ENCODE measurements around the gene WNT16.

WNT16 gene

GRCh38 chr7:121328508-121329190 lies at the start of gene WNT16:
WNT16 (plus strand) TSS chr7:121329000; CDS start chr7:121329293, 293 bp downstream.
- peak within 1 kb of the TSS; percentile 35 to 68 (median 42) for H3K4me3 ChIP-seq (ENCODE audit: low read depth in 1 of 5, low read length in 5 of 5)
- no peaks in the 10 kb centered on the region for H3K9me3 ChIP-seq (ENCODE audit: control insufficient read depth in 5 of 5, low read length in 5 of 5)
- peaks cover 0 to 23% (median 20%) of the 10 kb centered on the region in 5 donors for H3K4me1 ChIP-seq (ENCODE audit: control insufficient read depth in 5 of 5, insufficient read depth in 5 of 5, low read length in 5 of 5)
- no peaks in the 10 kb centered on the region for H3K36me3 ChIP-seq (ENCODE audit: control insufficient read depth in 5 of 5, insufficient read depth in 5 of 5, low read length in 5 of 5)
- no peak within 1 kb of the TSS for H3K9ac ChIP-seq (ENCODE audit: low read length in 5 of 5)
- H3K27me3 ChIP-seq (ENCODE audit: control insufficient read depth in 5 of 5, insufficient read depth in 4 of 5, low read length in 5 of 5): peaks cover 21 to 41% (median 36%) of the 10 kb centered on the region in 5 donors
- H3K27ac ChIP-seq (ENCODE audit: low read depth, low read length): no peak within 1 kb of the TSS

- Histone ChIP-seq H3K9ac (ENCODE audit: low read length in 5 of 5) (no peak overlapping the region), H3K4me1 (ENCODE audit: control insufficient read depth in 5 of 5, insufficient read depth in 5 of 5, low read length in 5 of 5) (peaks cover 0 to 2% (median 0%) of the 10 kb centered on the region in 5 donors), H3K4me3 (ENCODE audit: low read depth in 1 of 5, low read length in 5 of 5) (no peak overlapping the region), H3K27me3 (ENCODE audit: control insufficient read depth in 5 of 5, insufficient read depth in 4 of 5, low read length in 5 of 5) (no peaks in the 10 kb centered on the region), H3K36me3 (ENCODE audit: control insufficient read depth in 5 of 5, insufficient read depth in 5 of 5, low read length in 5 of 5) (peaks cover 14 to 50% (median 21%) of the 10 kb centered on the region in 5 donors), H3K27ac (ENCODE audit: low read depth, low read length) (no peak overlapping the region), H3K9me3 (ENCODE audit: control insufficient read depth in 5 of 5, low read length in 5 of 5) (peaks cover 0 to 2% (median 0%) of the 10 kb centered on the region in 5 donors)
These were observed 49.7 kb upstream of the WNT16 start for GRCh38 chr7:121279060-121279620.

DNA sequence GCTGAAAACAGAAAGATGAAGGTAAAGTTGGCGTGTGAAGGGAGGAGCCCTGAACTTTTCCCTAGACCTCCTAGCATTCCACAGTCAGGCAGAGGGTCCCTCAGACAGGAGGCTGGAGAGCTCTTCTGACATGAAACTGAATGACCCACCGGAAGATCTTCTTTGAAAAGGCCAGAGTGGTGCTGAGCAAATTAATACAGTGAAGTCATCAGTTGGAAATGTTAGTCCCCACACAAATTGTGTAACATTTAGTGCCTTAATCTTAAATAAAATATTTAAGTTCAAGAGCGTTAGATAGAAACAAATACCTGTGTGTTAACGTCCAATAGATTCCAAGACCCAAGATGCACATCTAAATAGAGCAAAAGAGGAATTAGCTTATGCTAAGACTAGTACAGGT lies 49.0 kb upstream of the WNT16 start:
- Histone ChIP-seq H3K27ac (ENCODE audit: low read depth, low read length) (no peak overlapping the region), H3K4me3 (ENCODE audit: low read depth in 1 of 5, low read length in 5 of 5) (no peak overlapping the region), H3K27me3 (ENCODE audit: control insufficient read depth in 5 of 5, insufficient read depth in 4 of 5, low read length in 5 of 5) (no peaks in the 10 kb centered on the region), H3K9ac (ENCODE audit: low read length in 5 of 5) (no peak overlapping the region), H3K36me3 (ENCODE audit: control insufficient read depth in 5 of 5, insufficient read depth in 5 of 5, low read length in 5 of 5) (peaks cover 14 to 55% (median 21%) of the 10 kb centered on the region in 5 donors), H3K4me1 (ENCODE audit: control insufficient read depth in 5 of 5, insufficient read depth in 5 of 5, low read length in 5 of 5) (peaks cover 0 to 2% (median 0%) of the 10 kb centered on the region in 5 donors), H3K9me3 (ENCODE audit: control insufficient read depth in 5 of 5, low read length in 5 of 5) (peaks cover 0 to 3% (median 2%) of the 10 kb centered on the region in 5 donors)

DNA sequence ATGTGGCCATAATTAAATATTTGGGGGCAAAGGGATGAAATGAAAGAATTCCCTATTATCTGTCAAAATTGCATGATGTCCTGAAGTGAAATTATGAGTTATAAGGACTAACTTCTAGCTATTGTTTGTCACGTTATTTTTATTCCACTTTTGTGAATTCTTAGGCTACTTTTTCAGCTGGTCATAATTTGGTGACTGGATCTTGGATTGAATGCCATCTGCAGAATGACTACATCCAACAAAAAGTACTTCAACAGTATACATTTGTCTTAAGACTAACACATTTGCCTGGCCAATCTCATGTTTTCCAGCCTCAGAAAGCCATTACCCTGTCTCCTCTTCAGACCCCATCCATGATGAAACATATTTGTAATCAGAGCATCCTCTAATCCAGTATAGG lies 48.1 kb upstream of the WNT16 start:
- H3K36me3 ChIP-seq (ENCODE audit: control insufficient read depth in 5 of 5, insufficient read depth in 5 of 5, low read length in 5 of 5): peaks cover 14 to 51% (median 21%) of the 10 kb centered on the region in 5 donors
- H3K9me3 ChIP-seq (ENCODE audit: control insufficient read depth in 5 of 5, low read length in 5 of 5): peaks cover 0 to 5% (median 3%) of the 10 kb centered on the region in 5 donors
- peaks cover 0 to 9% (median 3%) of the 10 kb centered on the region in 5 donors for H3K4me1 ChIP-seq (ENCODE audit: control insufficient read depth in 5 of 5, insufficient read depth in 5 of 5, low read length in 5 of 5)
- H3K9ac ChIP-seq (ENCODE audit: low read length in 5 of 5): no peak overlapping the region
- H3K27ac ChIP-seq (ENCODE audit: low read depth, low read length): no peak overlapping the region
- H3K4me3 ChIP-seq (ENCODE audit: low read depth in 1 of 5, low read length in 5 of 5): no peak overlapping the region
- H3K27me3 ChIP-seq (ENCODE audit: control insufficient read depth in 5 of 5, insufficient read depth in 4 of 5, low read length in 5 of 5): no peaks in the 10 kb centered on the region

- H3K27ac ChIP-seq (ENCODE audit: low read depth, low read length): no peak overlapping the region
- peaks cover 0 to 5% (median 3%) of the 10 kb centered on the region in 5 donors for H3K9me3 ChIP-seq (ENCODE audit: control insufficient read depth in 5 of 5, low read length in 5 of 5)
- H3K9ac ChIP-seq (ENCODE audit: low read length in 5 of 5): no peak overlapping the region
- peaks cover 0 to 9% (median 3%) of the 10 kb centered on the region in 5 donors for H3K4me1 ChIP-seq (ENCODE audit: control insufficient read depth in 5 of 5, insufficient read depth in 5 of 5, low read length in 5 of 5)
- H3K36me3 ChIP-seq (ENCODE audit: control insufficient read depth in 5 of 5, insufficient read depth in 5 of 5, low read length in 5 of 5): peaks cover 14 to 63% (median 32%) of the 10 kb centered on the region in 5 donors
- H3K4me3 ChIP-seq (ENCODE audit: low read depth in 1 of 5, low read length in 5 of 5): no peak overlapping the region
- H3K27me3 ChIP-seq (ENCODE audit: control insufficient read depth in 5 of 5, insufficient read depth in 4 of 5, low read length in 5 of 5): no peaks in the 10 kb centered on the region
These were observed 46.7 kb upstream of the WNT16 start for GRCh38 chr7:121282129-121282528.

- H3K4me3 ChIP-seq (ENCODE audit: low read depth in 1 of 5, low read length in 5 of 5): no peak overlapping the region
- H3K9ac ChIP-seq (ENCODE audit: low read length in 5 of 5): no peak overlapping the region
- H3K9me3 ChIP-seq (ENCODE audit: control insufficient read depth in 5 of 5, low read length in 5 of 5): peaks cover 0 to 9% (median 4%) of the 10 kb centered on the region in 5 donors
- H3K4me1 ChIP-seq (ENCODE audit: control insufficient read depth in 5 of 5, insufficient read depth in 5 of 5, low read length in 5 of 5): peaks cover 0 to 9% (median 3%) of the 10 kb centered on the region in 5 donors
- H3K27ac ChIP-seq (ENCODE audit: low read depth, low read length): no peak overlapping the region
- H3K27me3 ChIP-seq (ENCODE audit: control insufficient read depth in 5 of 5, insufficient read depth in 4 of 5, low read length in 5 of 5): no peaks in the 10 kb centered on the region
- peaks cover 9 to 57% (median 27%) of the 10 kb centered on the region in 5 donors for H3K36me3 ChIP-seq (ENCODE audit: control insufficient read depth in 5 of 5, insufficient read depth in 5 of 5, low read length in 5 of 5)
These were observed 43.6 kb upstream of the WNT16 start for GRCh38 chr7:121285066-121285667.

- peaks cover 0 to 9% (median 4%) of the 10 kb centered on the region in 5 donors for H3K9me3 ChIP-seq (ENCODE audit: control insufficient read depth in 5 of 5, low read length in 5 of 5)
- H3K4me3 ChIP-seq (ENCODE audit: low read depth in 1 of 5, low read length in 5 of 5): no peak overlapping the region
- no peak overlapping the region for H3K27ac ChIP-seq (ENCODE audit: low read depth, low read length)
- no peaks in the 10 kb centered on the region for H3K27me3 ChIP-seq (ENCODE audit: control insufficient read depth in 5 of 5, insufficient read depth in 4 of 5, low read length in 5 of 5)
- peaks cover 3 to 47% (median 21%) of the 10 kb centered on the region in 5 donors for H3K36me3 ChIP-seq (ENCODE audit: control insufficient read depth in 5 of 5, insufficient read depth in 5 of 5, low read length in 5 of 5)
- no peak overlapping the region for H3K9ac ChIP-seq (ENCODE audit: low read length in 5 of 5)
- H3K4me1 ChIP-seq (ENCODE audit: control insufficient read depth in 5 of 5, insufficient read depth in 5 of 5, low read length in 5 of 5): peaks cover 0 to 9% (median 3%) of the 10 kb centered on the region in 5 donors
These were observed 42.6 kb upstream of the WNT16 start for GRCh38 chr7:121286186-121286585.

DNA sequence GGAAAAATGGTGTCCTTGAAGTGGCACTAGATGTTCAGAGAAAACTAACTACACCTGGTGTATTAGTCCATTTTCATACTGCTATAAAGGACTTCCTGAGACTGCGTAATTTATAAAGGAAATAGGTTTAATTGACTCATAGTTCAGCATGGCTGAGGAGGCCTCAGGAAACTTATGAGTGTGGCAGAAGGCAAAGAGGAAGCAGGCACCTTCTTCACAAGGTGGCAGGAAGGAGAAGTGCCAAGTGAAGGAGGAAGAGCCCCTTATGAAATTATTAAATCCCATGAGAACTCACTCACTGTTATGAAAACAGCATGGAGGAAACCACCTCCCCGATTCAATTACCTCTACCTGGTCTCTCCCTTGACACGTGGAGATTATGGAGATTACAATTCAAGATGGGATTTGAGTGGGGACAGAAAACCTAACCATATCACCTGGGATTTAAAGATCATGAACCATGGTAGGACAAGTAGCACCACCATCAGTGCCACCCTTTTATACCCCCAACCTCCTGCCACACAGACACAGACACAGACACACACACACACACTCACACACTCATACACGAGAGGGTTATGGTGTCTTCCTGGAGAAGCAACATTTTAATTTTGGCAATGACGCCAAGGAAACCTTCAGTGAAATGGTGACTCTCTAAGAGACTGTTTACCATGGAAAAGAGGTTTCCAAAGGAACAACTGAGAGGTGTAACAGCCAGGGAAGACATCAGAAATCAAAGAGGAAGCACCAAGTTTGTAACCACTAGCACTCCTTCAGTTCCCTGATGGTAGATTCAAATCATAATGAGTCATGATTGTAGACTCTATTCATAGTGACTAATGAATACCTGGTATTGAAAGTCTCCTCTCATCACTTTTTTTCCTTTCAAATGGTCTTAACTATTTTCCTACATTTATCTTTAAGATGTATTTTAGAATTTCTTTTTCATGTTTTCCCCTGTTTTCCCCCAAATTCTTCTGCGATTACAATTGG lies 41.8 kb upstream of the WNT16 start:
- Histone ChIP-seq H3K36me3 (ENCODE audit: control insufficient read depth in 5 of 5, insufficient read depth in 5 of 5, low read length in 5 of 5) (peaks cover 3 to 44% (median 15%) of the 10 kb centered on the region in 5 donors), H3K27ac (ENCODE audit: low read depth, low read length) (no peak overlapping the region), H3K4me1 (ENCODE audit: control insufficient read depth in 5 of 5, insufficient read depth in 5 of 5, low read length in 5 of 5) (peaks cover 0 to 9% (median 3%) of the 10 kb centered on the region in 5 donors), H3K9me3 (ENCODE audit: control insufficient read depth in 5 of 5, low read length in 5 of 5) (peaks cover 0 to 9% (median 4%) of the 10 kb centered on the region in 5 donors), H3K4me3 (ENCODE audit: low read depth in 1 of 5, low read length in 5 of 5) (no peak overlapping the region), H3K9ac (ENCODE audit: low read length in 5 of 5) (no peak overlapping the region), H3K27me3 (ENCODE audit: control insufficient read depth in 5 of 5, insufficient read depth in 4 of 5, low read length in 5 of 5) (no peaks in the 10 kb centered on the region)

GRCh38 chr7:121288894-121289293 lies 39.9 kb upstream of the WNT16 start:
- H3K9me3 ChIP-seq (ENCODE audit: control insufficient read depth in 5 of 5, low read length in 5 of 5): peaks cover 0 to 9% (median 3%) of the 10 kb centered on the region in 5 donors
- H3K4me1 ChIP-seq (ENCODE audit: control insufficient read depth in 5 of 5, insufficient read depth in 5 of 5, low read length in 5 of 5): peaks cover 0 to 9% (median 3%) of the 10 kb centered on the region in 5 donors
- no peaks in the 10 kb centered on the region for H3K27me3 ChIP-seq (ENCODE audit: control insufficient read depth in 5 of 5, insufficient read depth in 4 of 5, low read length in 5 of 5)
- peaks cover 0 to 40% (median 9%) of the 10 kb centered on the region in 5 donors for H3K36me3 ChIP-seq (ENCODE audit: control insufficient read depth in 5 of 5, insufficient read depth in 5 of 5, low read length in 5 of 5)
- H3K9ac ChIP-seq (ENCODE audit: low read length in 5 of 5): no peak overlapping the region
- no peak overlapping the region for H3K4me3 ChIP-seq (ENCODE audit: low read depth in 1 of 5, low read length in 5 of 5)
- no peak overlapping the region for H3K27ac ChIP-seq (ENCODE audit: low read depth, low read length)

Data from subcutaneous abdominal adipose tissue (tissue), 5 donors.